GM12891 (cell line): Measurements from ENCODE around the gene HOXC5.
"Not testable (repeated sequence)": the region's sequence is repeated elsewhere in the genome, so short reads cannot be mapped to it uniquely, and the experiment has no call there.

Source experiments
- POU2F2 ChIP-seq: IDR thresholded peaks from 2 replicates; pipeline ENCODE4 v1.6.1; 2011; ENCODE audit warnings: low read depth, mild to moderate bottlenecking, control low read depth, low read length, moderate library complexity
- TAF1 ChIP-seq: IDR thresholded peaks from 2 replicates; pipeline ENCODE4 v1.6.1; 2011; ENCODE audit warnings: low read depth, low read length, control low read depth

DNA sequence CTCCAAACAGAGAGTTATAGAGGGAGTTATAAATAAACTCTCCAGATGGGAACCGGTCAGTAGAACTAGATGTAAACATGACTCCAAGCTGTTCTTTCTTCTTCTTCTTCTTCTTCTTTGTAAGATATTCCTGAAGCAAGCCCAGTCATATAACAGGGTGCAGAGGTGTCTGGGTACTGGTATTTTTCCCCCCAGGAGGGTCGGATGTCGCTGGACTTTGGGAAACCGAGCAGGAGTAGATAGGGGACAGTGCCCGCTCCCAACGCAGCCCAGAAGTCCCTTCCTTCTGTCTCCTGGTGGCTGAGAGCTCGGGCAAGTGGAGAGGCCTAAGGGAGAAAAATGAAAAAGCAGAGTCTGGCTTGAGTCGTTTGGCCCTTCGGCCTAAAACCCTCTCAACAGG lies 46.3 kb downstream of the HOXC5 start:
- TF ChIP-seq TAF1, POU2F2: not testable (repeated sequence)
